ENCODE results near the gene ST6GALNAC5.
"Not testable (repeated sequence)": the region's sequence is repeated elsewhere in the genome, so short reads cannot be mapped to it uniquely, and the experiment has no call there.

The ST6GALNAC5 gene

GRCh38 chr1:76939050-76939816, 72.0 kb downstream of the ST6GALNAC5 start:
- no peak for DNase-seq

- DNase-seq = no peak
Observed at GRCh38 chr1:76939817-76940216, 72.5 kb downstream of the ST6GALNAC5 start.

GRCh38 chr1:76940571-76941335, 73.5 kb downstream of the ST6GALNAC5 start:
- DNase-seq = no peak

- no peak for DNase-seq
Observed at GRCh38 chr1:76942549-76942948, 75.3 kb downstream of the ST6GALNAC5 start.

- no peak for DNase-seq
Observed at GRCh38 chr1:76944942-76945341, 77.7 kb downstream of the ST6GALNAC5 start.

- no peak for DNase-seq
Observed at GRCh38 chr1:76948846-76949245, 81.6 kb downstream of the ST6GALNAC5 start.

GRCh38 chr1:76949503-76949902, 82.2 kb downstream of the ST6GALNAC5 start:
- no peak for DNase-seq

- no peak for DNase-seq
Observed at GRCh38 chr1:76950306-76950705, 83.0 kb downstream of the ST6GALNAC5 start.

GRCh38 chr1:76951153-76951552, 83.9 kb downstream of the ST6GALNAC5 start:
- no peak for DNase-seq

- DNase-seq = no peak
Observed at GRCh38 chr1:76955652-76956051, 88.4 kb downstream of the ST6GALNAC5 start.

- no peak for DNase-seq
Observed at GRCh38 chr1:76957961-76958360, 90.7 kb downstream of the ST6GALNAC5 start.

GRCh38 chr1:76958828-76959227, 91.5 kb downstream of the ST6GALNAC5 start:
- no peak for DNase-seq

- DNase-seq = no peak
Observed at GRCh38 chr1:76959556-76959955, 92.3 kb downstream of the ST6GALNAC5 start.

GRCh38 chr1:76961181-76961819, 94.0 kb downstream of the ST6GALNAC5 start:
- DNase-seq = no peak

GRCh38 chr1:76961820-76962207, 94.5 kb downstream of the ST6GALNAC5 start:
- no peak for DNase-seq

- DNase-seq = not testable (repeated sequence)
Observed at GRCh38 chr1:76981267-76981666, 114.0 kb downstream of the ST6GALNAC5 start.

GRCh38 chr1:76989976-76990375, 122.7 kb downstream of the ST6GALNAC5 start:
- no peak for DNase-seq

GRCh38 chr1:76993036-76993435, 125.8 kb downstream of the ST6GALNAC5 start:
- DNase-seq = no peak

- DNase-seq = no peak
Observed at GRCh38 chr1:76998582-76999223, 131.4 kb downstream of the ST6GALNAC5 start.

GRCh38 chr1:77007675-77008074, 140.4 kb downstream of the ST6GALNAC5 start:
- no peak for DNase-seq

GRCh38 chr1:77010937-77011336, 143.7 kb downstream of the ST6GALNAC5 start:
- no peak for DNase-seq

- no peak for DNase-seq
Observed at GRCh38 chr1:77012066-77012465, 144.8 kb downstream of the ST6GALNAC5 start.

- no peak for DNase-seq
Observed at GRCh38 chr1:77014073-77014788, 147.0 kb downstream of the ST6GALNAC5 start.
